Fibroblast of pulmonary artery (primary cell): ENCODE measurements around the gene ATXN1.

Experiments used
- DNase-seq: peaks from one replicate; pipeline ENCODE4 v3.0.0-alpha.2; 2010; ENCODE audit warnings: low read depth
- H3K4me3 ChIP-seq: replicated peaks from 2 replicates; pipeline ENCODE4 v1.5.1; 2011; ENCODE audit warnings: low read depth, mild to moderate bottlenecking, control low read depth, low read length, moderate library complexity
- CTCF ChIP-seq: IDR thresholded peaks from 2 replicates; pipeline ENCODE4 v1.5.1; 2011; ENCODE audit warnings: mild to moderate bottlenecking, control low read depth, low read length, inconsistent platforms; ENCODE audit errors: missing control alignments

The ATXN1 gene

GRCh38 chr6:16344756-16345155 lies 416.5 kb downstream of the ATXN1 start:
- no peak for TF ChIP-seq CTCF
- peak; percentile 55 for DNase-seq
- no peak overlapping the region for H3K4me3 ChIP-seq

GRCh38 chr6:16343593-16343992 lies 417.7 kb downstream of the ATXN1 start:
- no peak for DNase-seq
- H3K4me3 ChIP-seq: no peak overlapping the region
- TF ChIP-seq CTCF: no peak

GRCh38 chr6:16339265-16339587 lies 422.0 kb downstream of the ATXN1 start:
- DNase-seq: no peak
- no peak for TF ChIP-seq CTCF
- H3K4me3 ChIP-seq: no peak overlapping the region

GRCh38 chr6:16338577-16339264 lies 422.5 kb downstream of the ATXN1 start:
- TF ChIP-seq CTCF: peak; percentile 84
- H3K4me3 ChIP-seq: no peak overlapping the region
- DNase-seq: peak; percentile 99

- TF ChIP-seq CTCF: no peak
- H3K4me3 ChIP-seq: no peak overlapping the region
- peak; percentile 98 for DNase-seq
Measured at GRCh38 chr6:16337295-16337975, 423.8 kb downstream of the ATXN1 start.

GRCh38 chr6:16336911-16337294 lies 424.4 kb downstream of the ATXN1 start:
- no peak for DNase-seq
- no peak for TF ChIP-seq CTCF

More at GRCh38 chr6:16336911-16337294, 424.4 kb downstream of the ATXN1 start:
- H3K4me3 ChIP-seq: no peak overlapping the region
